GM21825 (cell line): ENCODE data around the gene SLC9A7.

Source experiments
- ATAC-seq: cut with Tn5 transposase; IDR thresholded peaks from one replicate; pipeline ENCODE4 v1.9.1; 2021; ENCODE audit warnings: mild to moderate bottlenecking, moderate library complexity; ENCODE audit not compliant: unreplicated experiment

Gene SLC9A7

GRCh38 chrX:46707274-46707965 lies 51.5 kb downstream of the SLC9A7 start:
- ATAC-seq: no peak

GRCh38 chrX:46704767-46705386 lies 54.0 kb downstream of the SLC9A7 start:
- peak; percentile 92 for ATAC-seq

GRCh38 chrX:46703980-46704379 lies 54.9 kb downstream of the SLC9A7 start:
- no peak for ATAC-seq

GRCh38 chrX:46698691-46699090 lies 60.2 kb downstream of the SLC9A7 start:
- ATAC-seq: no peak

GRCh38 chrX:46695491-46695890 lies 63.4 kb downstream of the SLC9A7 start:
- no peak for ATAC-seq

GRCh38 chrX:46694549-46694948 lies 64.4 kb downstream of the SLC9A7 start:
- ATAC-seq: no peak

- peak; percentile 69 for ATAC-seq
These were observed 65.8 kb downstream of the SLC9A7 start for GRCh38 chrX:46693149-46693548.

- ATAC-seq: no peak
These were observed 68.1 kb downstream of the SLC9A7 start for GRCh38 chrX:46690818-46691217.

GRCh38 chrX:46687619-46688018 lies 71.3 kb downstream of the SLC9A7 start:
- no peak for ATAC-seq

- ATAC-seq: no peak
These were observed 72.8 kb downstream of the SLC9A7 start for GRCh38 chrX:46686003-46686645.

- no peak for ATAC-seq
These were observed 75.9 kb downstream of the SLC9A7 start for GRCh38 chrX:46683048-46683447.

- no peak for ATAC-seq
These were observed 77.1 kb downstream of the SLC9A7 start for GRCh38 chrX:46681849-46682248.

- no peak for ATAC-seq
These were observed 80.7 kb downstream of the SLC9A7 start for GRCh38 chrX:46678232-46678631.

- ATAC-seq: no peak
These were observed 82.2 kb downstream of the SLC9A7 start for GRCh38 chrX:46676399-46677356.

- no peak for ATAC-seq
These were observed 85.1 kb downstream of the SLC9A7 start for GRCh38 chrX:46673620-46674359.

GRCh38 chrX:46670316-46670715 lies 88.6 kb downstream of the SLC9A7 start:
- no peak for ATAC-seq

GRCh38 chrX:46666831-46667230 lies 92.1 kb downstream of the SLC9A7 start:
- no peak for ATAC-seq

GRCh38 chrX:46665232-46666152 lies 93.4 kb downstream of the SLC9A7 start:
- ATAC-seq: no peak

GRCh38 chrX:46662188-46662958 lies 96.5 kb downstream of the SLC9A7 start:
- no peak for ATAC-seq
